H1 (cell line): ENCODE results near the gene PRR5L. TPM values are rescaled to one million over a fixed set of nuclear protein-coding genes. Genes with fewer than 3 reads are reported as not detected.

Experiments used
- CTCF ChIA-PET: fragments of 300-600 bp; sonication (Branson Sonifier 250); formaldehyde crosslinking; loops from one replicate; lab custom pipeline; 2021; ENCODE audit not compliant: partially characterized antibody; lab: Charles Lee
- POLR2A ChIA-PET: fragments of 300-600 bp; sonication (Branson Sonifier 250); formaldehyde crosslinking; loops from one replicate; lab custom pipeline; 2021; ENCODE audit warnings: inconsistent platforms; ENCODE audit not compliant: partially characterized antibody; lab: Charles Lee
- DNase-seq, 2 experiments: peaks; one replicate each; pipeline versions ENCODE4 v3.0.0 to v3.0.0-alpha.2; 2010 to 2022; ENCODE audit warnings: low spot score in 2 of 2, low read depth in 1 of 2, mixed read lengths in 1 of 2
- FAIRE-seq: peaks from 2 replicates; lab custom pipeline; 2011; peaks lifted over from hg19 to GRCh38; lab: Jason Lieb, UNC
- H2AFZ ChIP-seq: 2 replicates; pipeline ENCODE4 v1.8.1; 2012; ENCODE audit warnings: low read length, inconsistent platforms
- H2AK5ac ChIP-seq: 2 replicates; pipeline ENCODE4 v1.6.1; 2013; ENCODE audit warnings: low read depth, low read length
- H2BK120ac ChIP-seq: replicated peaks from 2 replicates; pipeline ENCODE3; 2013; ENCODE audit warnings: low read depth, low read length, inconsistent platforms
- H2BK12ac ChIP-seq: 2 replicates; pipeline ENCODE4 v1.6.1; 2013; ENCODE audit warnings: low read depth, low read length
- H2BK15ac ChIP-seq: 2 replicates; pipeline ENCODE4 v1.6.1; 2013; ENCODE audit warnings: low read length
- H2BK20ac ChIP-seq: 2 replicates; pipeline ENCODE4 v1.6.1; 2013; ENCODE audit warnings: low read length
- H2BK5ac ChIP-seq: 2 replicates; pipeline ENCODE4 v1.6.1; 2013; ENCODE audit warnings: low read depth, low read length
- H3K14ac ChIP-seq: 2 replicates; pipeline ENCODE4 v1.6.1; 2013; ENCODE audit warnings: inconsistent platforms; ENCODE audit not compliant: insufficient read length
- H3K18ac ChIP-seq: 2 replicates; pipeline ENCODE4 v1.6.1; 2013; ENCODE audit warnings: low read length; ENCODE audit errors: extremely low read depth
- H3K23ac ChIP-seq: 2 replicates; pipeline ENCODE4 v1.6.1; 2013; ENCODE audit warnings: inconsistent platforms; ENCODE audit not compliant: insufficient read length
- H3K23me2 ChIP-seq: 2 replicates; pipeline ENCODE4 v1.6.1; 2013; ENCODE audit warnings: low read depth, low read length
- H3K27ac ChIP-seq: 2 replicates; pipeline ENCODE4 v1.6.1; 2011; ENCODE audit warnings: low read depth, low read length, inconsistent platforms
- H3K27me3 ChIP-seq, 4 experiments: replicated peaks in 1 of 4; 1 replicate in 1 of 4; 2 replicates in 3 of 4; pipeline versions ENCODE4 v1.6.1 to v1.8.1; 2011 to 2013; ENCODE audit warnings: low read length in 3 of 4, mild to moderate bottlenecking in 3 of 4, inconsistent platforms in 2 of 4, mixed read lengths in 2 of 4, moderate library complexity in 1 of 4; ENCODE audit not compliant: control insufficient read depth in 3 of 4, insufficient read depth in 3 of 4; ENCODE audit errors: extremely low read depth in 1 of 4
- H3K36me3 ChIP-seq, 4 experiments: 2 replicates each; pipeline versions ENCODE4 v1.6.1 to v1.8.1; 2011 to 2013; ENCODE audit warnings: mild to moderate bottlenecking in 4 of 4, low read length in 3 of 4, moderate library complexity in 2 of 4, control low read depth in 1 of 4, inconsistent platforms in 1 of 4; ENCODE audit not compliant: insufficient read depth in 4 of 4, control insufficient read depth in 2 of 4
- H3K4ac ChIP-seq: replicated peaks from 2 replicates; pipeline ENCODE3; 2013; ENCODE audit warnings: low read length, low read depth, mixed read lengths, inconsistent platforms; ENCODE audit not compliant: insufficient read length
- H3K4me1 ChIP-seq, 4 experiments: replicated peaks in 1 of 4; 1 replicate in 1 of 4; 2 replicates in 3 of 4; pipeline versions ENCODE4 v1.6.1 to v1.8.1; 2011 to 2013; ENCODE audit warnings: low read length in 3 of 4, inconsistent platforms in 2 of 4, mixed read lengths in 1 of 4; ENCODE audit not compliant: insufficient read depth in 4 of 4, control insufficient read depth in 3 of 4
- H3K4me2 ChIP-seq, 2 experiments: 2 replicates each; pipeline versions ENCODE4 v1.6.1 to v1.8.1; 2011 to 2013; ENCODE audit warnings: low read depth in 2 of 2, low read length in 2 of 2, control low read depth in 1 of 2, inconsistent platforms in 1 of 2, mild to moderate bottlenecking in 1 of 2; ENCODE audit not compliant: insufficient read depth in 1 of 2
- H3K4me3 ChIP-seq, 4 experiments: fragments of 200-600, 300-600 bp in 1 of 4; sonication (generic), shearing (Covaris generic), sonication (Bioruptor Twin) in 1 of 4; 2 replicates each; pipeline versions ENCODE4 v1.5.1 to v1.8.1; 2011 to 2016; ENCODE audit warnings: low read length in 4 of 4, low read depth in 3 of 4, control low read depth in 2 of 4, inconsistent platforms in 2 of 4, mild to moderate bottlenecking in 2 of 4, mixed read lengths in 1 of 4, moderate library complexity in 1 of 4; ENCODE audit not compliant: insufficient read depth in 2 of 4; ENCODE audit errors: extremely low read depth in 1 of 4
- H3K56ac ChIP-seq: replicated peaks from 2 replicates; pipeline ENCODE3; 2013; ENCODE audit warnings: low read depth, mild to moderate bottlenecking, mixed read lengths, low read length, inconsistent platforms; ENCODE audit not compliant: insufficient read length
- H3K79me1 ChIP-seq: 2 replicates; pipeline ENCODE4 v1.6.1; 2013; ENCODE audit warnings: low read depth, low read length, control low read depth
- H3K79me2 ChIP-seq, 2 experiments: 2 replicates each; pipeline versions ENCODE4 v1.6.1 to v1.8.1; 2012 to 2013; ENCODE audit warnings: low read length in 2 of 2, mild to moderate bottlenecking in 2 of 2, inconsistent platforms in 1 of 2; ENCODE audit not compliant: insufficient read depth in 2 of 2, control insufficient read depth in 1 of 2
- H3K9ac ChIP-seq, 4 experiments: replicated peaks in 1 of 4; 1 replicate in 1 of 4; 2 replicates in 3 of 4; pipeline versions ENCODE4 v1.6.1 to v1.8.1; 2011 to 2013; ENCODE audit warnings: low read depth in 3 of 4, low read length in 3 of 4, control low read depth in 2 of 4, mild to moderate bottlenecking in 2 of 4, moderate library complexity in 2 of 4, inconsistent platforms in 1 of 4; ENCODE audit errors: extremely low read depth in 1 of 4
- H3K9me3 ChIP-seq, 2 experiments: 2 replicates each; pipeline versions ENCODE4 v1.6.1 to v1.8.1; 2012 to 2013; ENCODE audit warnings: mild to moderate bottlenecking in 2 of 2, moderate library complexity in 2 of 2, control low read depth in 1 of 2, inconsistent platforms in 1 of 2, low read depth in 1 of 2, low read length in 1 of 2, mixed read lengths in 1 of 2; ENCODE audit not compliant: insufficient read depth in 2 of 2
- H4K20me1 ChIP-seq, 2 experiments: replicated peaks in 1 of 2; 2 replicates each; pipeline versions ENCODE3 to v1.8.1; 2011 to 2013; ENCODE audit warnings: inconsistent platforms in 2 of 2, low read length in 2 of 2, mild to moderate bottlenecking in 1 of 2; ENCODE audit not compliant: insufficient read depth in 2 of 2, control insufficient read depth in 1 of 2
- H4K5ac ChIP-seq: 2 replicates; pipeline ENCODE4 v1.6.1; 2013; ENCODE audit warnings: low read length, low read depth, mixed read lengths, inconsistent platforms; ENCODE audit not compliant: insufficient read length
- H4K8ac ChIP-seq: 2 replicates; pipeline ENCODE4 v1.8.0; 2013; ENCODE audit warnings: mild to moderate bottlenecking, moderate library complexity, low read length, inconsistent platforms; ENCODE audit not compliant: insufficient read depth; ENCODE audit errors: extremely low read depth
- H4K91ac ChIP-seq: replicated peaks from 2 replicates; pipeline ENCODE3; 2013; ENCODE audit warnings: low read length, mixed read lengths, inconsistent platforms; ENCODE audit not compliant: insufficient read length
- ATF2 ChIP-seq: IDR thresholded peaks from 2 replicates; pipeline ENCODE4 v1.6.1; 2012; ENCODE audit warnings: low read length, inconsistent platforms
- CHD2 ChIP-seq: IDR thresholded peaks from 2 replicates; pipeline ENCODE4 v1.6.1; 2012; ENCODE audit warnings: low read length, improper control_type of control experiment
- EZH2 ChIP-seq: fragments of 200-600 bp; sonication (generic); IDR thresholded peaks from 2 replicates; pipeline ENCODE4 v1.7.1; 2012; ENCODE audit warnings: low read depth, mild to moderate bottlenecking, moderate library complexity, low read length, inconsistent platforms; ENCODE audit not compliant: severe bottlenecking
- KDM1A ChIP-seq: fragments of 200-600, 300-600 bp; sonication (generic); IDR thresholded peaks from 2 replicates; pipeline ENCODE4 v1.7.1; 2016; ENCODE audit warnings: mild to moderate bottlenecking, low read length, borderline replicate concordance
- MAFK ChIP-seq: IDR thresholded peaks from 2 replicates; pipeline ENCODE4 v1.6.1; 2012; ENCODE audit warnings: low read depth, mild to moderate bottlenecking, improper control_type of control experiment, low read length
- NANOG ChIP-seq: IDR thresholded peaks from 2 replicates; pipeline ENCODE4 v1.6.1; 2011; ENCODE audit warnings: low read length, low read depth, mild to moderate bottlenecking, inconsistent platforms; ENCODE audit not compliant: insufficient read depth, poor library complexity, severe bottlenecking
- RAD21 ChIP-seq, 2 experiments: IDR thresholded peaks in 1 of 2; conservative IDR thresholded peaks in 1 of 2; 2 replicates each; pipeline ENCODE4 v1.6.1; 2011; ENCODE audit warnings: low read depth in 2 of 2, low read length in 2 of 2, improper control_type of control experiment in 1 of 2, inconsistent platforms in 1 of 2, mild to moderate bottlenecking in 1 of 2, moderate library complexity in 1 of 2
- SUZ12 ChIP-seq: fragments of 200-600 bp; sonication (generic); IDR thresholded peaks from 2 replicates; pipeline ENCODE4 v1.6.1; 2012; ENCODE audit warnings: mild to moderate bottlenecking, inconsistent platforms, low read length, moderate library complexity, mixed read lengths
- TAF7 ChIP-seq: optimal IDR thresholded peaks from 2 replicates; pipeline ENCODE3; 2011; ENCODE audit warnings: low read depth, mild to moderate bottlenecking, inconsistent platforms, low read length, moderate library complexity, borderline replicate concordance
- ZNF274 ChIP-seq: IDR thresholded peaks from 2 replicates; pipeline ENCODE4 v1.7.0; 2012; ENCODE audit warnings: low read length, borderline replicate concordance; ENCODE audit errors: extremely low read depth
- WGBS, 2 experiments: shearing (Covaris generic) in 1 of 2; methylation state at CpG; one replicate each; pipeline versions ENCODE4 v1.1.6 to v1.1.7; 2013 to 2015; ENCODE audit warnings: low lambda C conversion rate in 2 of 2, mixed read lengths in 2 of 2, inconsistent platforms in 1 of 2, low coverage in 1 of 2, missing lambda C conversion rate in 1 of 2; ENCODE audit not compliant: insufficient replicate concordance in 2 of 2, insufficient coverage in 1 of 2, insufficient read length in 1 of 2; ENCODE audit errors: extremely low coverage in 1 of 2, missing lambda C conversion rate in 1 of 2; 5-methylcytosine and 5-hydroxymethylcytosine counted together
- polyA plus RNA-seq, 7 experiments: library from polyadenylated mRNA; depleted of rRNA in 3 of 7; stranded (reverse) in 5 of 7; unstranded in 2 of 7; fragments of >200 nt in 5 of 7; fragments of 200-250 nt in 2 of 7; gene quantifications; 1 replicate in 5 of 7; 2 replicates in 1 of 7; 4 replicates in 1 of 7; pipeline versions ENCODE4 v1.2.1 to v1.2.3, GENCODE V29; 2011 to 2013; ENCODE audit warnings: missing spikeins in 2 of 7, mixed read lengths in 2 of 7
- total RNA-seq: library from RNA; stranded (reverse); fragmentation: NEBNext Ultra II Directional; extraction: Animal tissue kit (Norgen Biotek cat#: 25700); gene quantifications from 2 replicates; pipeline ENCODE4 v1.2.1, GENCODE V29; 2021

The PRR5L gene
- total and polyA plus RNA-seq, 2 of the 8 experiments (the other 6 are each of a cell fraction or from before 2014, with no cell fraction given) = 6.6 to 10.1 TPM

- Histone ChIP-seq H3K79me1 (no peaks in the 10 kb centered on the region), H2AK5ac (no peak overlapping the region; the same call in 1 of the 2 replicates), H2AFZ (no peak overlapping the region), H3K4me3 (no peak overlapping the region), H2BK120ac (no peak overlapping the region), H3K14ac (no peak overlapping the region), H4K8ac (no peak overlapping the region), H4K20me1 (no peaks in the 10 kb centered on the region), H4K91ac (no peak overlapping the region), H3K9ac (no peak overlapping the region), H3K18ac (no peak overlapping the region), H3K23ac (no peak overlapping the region), H2BK12ac (0 out of 2 replicates have a peak overlapping the region, but pooled peaks have one; percentile 21), H2BK20ac (no peak overlapping the region), H3K9me3 (no peaks in the 10 kb centered on the region), H4K5ac (no peak overlapping the region), H2BK15ac (no peak overlapping the region), H3K4ac (no peak overlapping the region), H3K23me2 (no peaks in the 10 kb centered on the region; the same call in 1 of the 2 replicates), H3K27ac (no peak overlapping the region), H3K56ac (no peak overlapping the region), H3K4me2 (peak overlapping the region in 1 of 2 experiments; percentile 46; a peak in 1 of 4 replicates), H3K79me2 (no peaks in the 10 kb centered on the region), H3K4me1 (peaks cover 0 to 11% (median 6%) of the 10 kb centered on the region in 4 experiments; a peak in 3 of 7 replicates), H2BK5ac (no peak overlapping the region), H3K27me3 (peaks cover 0 to 4% (median 0%) of the 10 kb centered on the region in 4 experiments; a peak in 4 of 7 replicates), H3K36me3 (no peaks in the 10 kb centered on the region)
- FAIRE-seq = no peak
- no peak for DNase-seq
- no peak for TF ChIP-seq SUZ12
- no peak for TF ChIP-seq KDM1A
- TF ChIP-seq CHD2 = no peak
- TF ChIP-seq EZH2 = no peak
- no peak for TF ChIP-seq ZNF274
- no peak for TF ChIP-seq RAD21 (IDR thresholded peaks at IDR 0.05 in 1 of 2, conservative IDR thresholded peaks at IDR 0.05 in 1 of 2; ENCODE audit: low read depth in 2 of 2, low read length in 2 of 2)
- TF ChIP-seq TAF7 = no peak
- TF ChIP-seq NANOG = no peak
- TF ChIP-seq ATF2 = no peak
- no peak for TF ChIP-seq MAFK
- CTCF ChIA-PET = interaction anchor here (0.8 to 3.4 kb wide), 7 partner anchors 8 to 130 kb away, joined by 3 to 33 read pairs (median 7); no protein-coding TSS in a partner anchor
- POLR2A ChIA-PET = interaction anchor here (0.6 to 3.5 kb wide), 2 partner anchors 13 to 116 kb away, joined by 3 to 17 read pairs; no protein-coding TSS in a partner anchor
- WGBS, 2 experiments = 83% methylated on average over 4 of the region's 4 CpGs; no CpG with 5 or more reads in 1 of the 2 experiments
Measured at GRCh38 chr11:36362902-36363301, 66.8 kb downstream of the PRR5L start.
